ENCODE results near the gene RUFY2.
"Not testable (repeated sequence)": the region's sequence is repeated elsewhere in the genome, so short reads cannot be mapped to it uniquely, and the experiment has no call there.

DNA sequence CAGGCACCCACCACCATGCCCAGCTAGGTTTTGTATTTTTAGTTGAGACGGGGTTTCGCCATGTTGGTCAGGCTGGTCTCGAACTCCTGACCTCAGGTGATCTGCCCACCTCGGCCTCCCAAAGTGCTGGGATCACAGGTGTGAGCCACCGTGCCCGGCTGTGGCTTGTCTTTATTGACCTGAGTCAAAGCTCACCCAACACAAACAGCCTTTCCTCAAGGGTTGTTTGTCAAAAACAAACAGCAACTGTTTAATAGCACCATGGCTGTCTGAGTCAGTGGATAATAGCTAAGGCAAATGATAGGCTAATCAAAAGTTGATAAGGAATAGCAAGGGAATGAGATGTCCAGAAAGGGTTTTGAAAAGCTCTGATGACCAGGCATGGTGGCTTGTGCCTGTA lies 92.1 kb downstream of the RUFY2 start:
- TF ChIP-seq, protein P1, sequence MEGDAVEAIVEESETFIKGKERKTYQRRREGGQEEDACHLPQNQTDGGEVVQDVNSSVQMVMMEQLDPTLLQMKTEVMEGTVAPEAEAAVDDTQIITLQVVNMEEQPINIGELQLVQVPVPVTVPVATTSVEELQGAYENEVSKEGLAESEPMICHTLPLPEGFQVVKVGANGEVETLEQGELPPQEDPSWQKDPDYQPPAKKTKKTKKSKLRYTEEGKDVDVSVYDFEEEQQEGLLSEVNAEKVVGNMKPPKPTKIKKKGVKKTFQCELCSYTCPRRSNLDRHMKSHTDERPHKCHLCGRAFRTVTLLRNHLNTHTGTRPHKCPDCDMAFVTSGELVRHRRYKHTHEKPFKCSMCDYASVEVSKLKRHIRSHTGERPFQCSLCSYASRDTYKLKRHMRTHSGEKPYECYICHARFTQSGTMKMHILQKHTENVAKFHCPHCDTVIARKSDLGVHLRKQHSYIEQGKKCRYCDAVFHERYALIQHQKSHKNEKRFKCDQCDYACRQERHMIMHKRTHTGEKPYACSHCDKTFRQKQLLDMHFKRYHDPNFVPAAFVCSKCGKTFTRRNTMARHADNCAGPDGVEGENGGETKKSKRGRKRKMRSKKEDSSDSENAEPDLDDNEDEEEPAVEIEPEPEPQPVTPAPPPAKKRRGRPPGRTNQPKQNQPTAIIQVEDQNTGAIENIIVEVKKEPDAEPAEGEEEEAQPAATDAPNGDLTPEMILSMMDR (IDR thresholded peaks at IDR 0.05), result not testable (repeated sequence)
- not testable (repeated sequence) for TF ChIP-seq POLR2A, EP300 (IDR thresholded peaks at IDR 0.05)
